ENCODE data around the gene MROH8.

DNA sequence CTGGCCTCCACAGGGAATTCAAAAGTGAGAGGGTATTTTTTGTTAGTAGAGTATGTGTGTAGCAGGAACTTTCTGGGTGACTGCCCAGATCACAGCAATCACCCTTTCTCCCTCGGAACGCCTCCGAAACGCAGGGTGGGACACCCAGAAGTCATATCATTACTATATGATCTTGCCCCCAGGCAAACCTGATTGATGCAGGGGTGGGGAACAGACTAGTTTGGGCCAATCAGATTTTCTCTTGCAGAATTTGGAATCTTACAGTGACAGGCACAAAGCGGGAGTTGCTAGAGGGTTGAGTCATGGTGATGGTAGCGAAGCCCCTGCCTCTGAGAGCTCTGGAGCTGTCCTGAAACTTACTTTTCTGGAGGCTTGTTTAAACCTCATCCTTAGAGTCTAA, 16.7 kb downstream of the MROH8 start:
- TF ChIP-seq, protein P1, sequence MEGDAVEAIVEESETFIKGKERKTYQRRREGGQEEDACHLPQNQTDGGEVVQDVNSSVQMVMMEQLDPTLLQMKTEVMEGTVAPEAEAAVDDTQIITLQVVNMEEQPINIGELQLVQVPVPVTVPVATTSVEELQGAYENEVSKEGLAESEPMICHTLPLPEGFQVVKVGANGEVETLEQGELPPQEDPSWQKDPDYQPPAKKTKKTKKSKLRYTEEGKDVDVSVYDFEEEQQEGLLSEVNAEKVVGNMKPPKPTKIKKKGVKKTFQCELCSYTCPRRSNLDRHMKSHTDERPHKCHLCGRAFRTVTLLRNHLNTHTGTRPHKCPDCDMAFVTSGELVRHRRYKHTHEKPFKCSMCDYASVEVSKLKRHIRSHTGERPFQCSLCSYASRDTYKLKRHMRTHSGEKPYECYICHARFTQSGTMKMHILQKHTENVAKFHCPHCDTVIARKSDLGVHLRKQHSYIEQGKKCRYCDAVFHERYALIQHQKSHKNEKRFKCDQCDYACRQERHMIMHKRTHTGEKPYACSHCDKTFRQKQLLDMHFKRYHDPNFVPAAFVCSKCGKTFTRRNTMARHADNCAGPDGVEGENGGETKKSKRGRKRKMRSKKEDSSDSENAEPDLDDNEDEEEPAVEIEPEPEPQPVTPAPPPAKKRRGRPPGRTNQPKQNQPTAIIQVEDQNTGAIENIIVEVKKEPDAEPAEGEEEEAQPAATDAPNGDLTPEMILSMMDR (conservative IDR thresholded peaks at IDR 0.05): no peak
- TF ChIP-seq ZFX (IDR thresholded peaks at IDR 0.05): no peak

Measured in C4-2B (cell line).